ENCODE results near the gene SPSB1.

SPSB1 gene

DNA sequence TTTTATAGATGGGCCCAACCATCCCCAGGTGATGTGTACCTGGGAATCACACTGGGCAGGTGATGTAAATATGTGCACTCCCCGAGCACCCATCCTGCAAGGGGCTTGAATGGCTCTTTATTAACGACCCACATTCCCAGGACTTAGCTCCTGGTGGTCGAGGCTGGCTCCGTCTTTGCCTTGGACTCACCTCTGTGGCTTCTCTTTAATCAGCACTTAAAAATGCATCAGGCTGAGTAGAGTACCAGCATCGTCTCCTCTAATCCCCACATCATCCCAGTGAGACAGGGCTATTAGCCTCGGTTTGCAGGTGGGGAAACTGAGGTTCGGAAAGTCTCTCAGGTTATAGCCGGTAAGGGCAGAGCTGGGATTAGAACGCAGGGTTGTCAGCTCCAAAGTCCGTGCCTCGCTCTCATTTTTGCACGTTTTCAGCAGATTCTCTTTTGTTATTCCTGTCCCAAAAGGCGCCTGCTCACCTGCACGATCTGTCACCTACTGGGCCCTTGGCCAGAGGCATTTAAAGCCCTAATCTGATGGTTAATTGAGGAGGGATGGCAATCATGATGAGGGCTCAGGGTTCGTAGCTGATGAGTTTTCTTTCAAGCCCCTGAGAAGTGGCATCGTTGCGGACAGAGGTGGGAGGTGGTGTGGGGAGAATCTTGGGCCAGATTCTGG is 29.4 kb downstream of the SPSB1 start:
- DNase-seq (ENCODE audit: low read depth, low spot score), result no peak
- peaks cover 12% of the 10 kb centered on the region for H3K36me3 ChIP-seq (ENCODE audit: insufficient read depth, insufficient read length, low read length)
- H3K9me3 ChIP-seq (ENCODE audit: insufficient read depth, low read length), result no peaks in the 10 kb centered on the region
- TF ChIP-seq SUZ12 (IDR thresholded peaks at IDR 0.05; ENCODE audit: extremely low read depth, insufficient read depth, insufficient read length) (no peak), YY1 (IDR thresholded peaks at IDR 0.05; ENCODE audit: insufficient read depth, insufficient read length) (no peak), ZNF274 (IDR thresholded peaks at IDR 0.05; ENCODE audit: low read depth, low read length) (no peak)
- no peaks in the 10 kb centered on the region for H3K27me3 ChIP-seq (ENCODE audit: insufficient read depth, insufficient read length)
- H3K9ac ChIP-seq (ENCODE audit: insufficient read length, low read depth), result no peak overlapping the region
- H3K4me3 ChIP-seq (ENCODE audit: insufficient read length, low read depth), result no peak overlapping the region
- H3K4me1 ChIP-seq (ENCODE audit: insufficient read depth, insufficient read length), result peaks cover 9% of the 10 kb centered on the region

DNA sequence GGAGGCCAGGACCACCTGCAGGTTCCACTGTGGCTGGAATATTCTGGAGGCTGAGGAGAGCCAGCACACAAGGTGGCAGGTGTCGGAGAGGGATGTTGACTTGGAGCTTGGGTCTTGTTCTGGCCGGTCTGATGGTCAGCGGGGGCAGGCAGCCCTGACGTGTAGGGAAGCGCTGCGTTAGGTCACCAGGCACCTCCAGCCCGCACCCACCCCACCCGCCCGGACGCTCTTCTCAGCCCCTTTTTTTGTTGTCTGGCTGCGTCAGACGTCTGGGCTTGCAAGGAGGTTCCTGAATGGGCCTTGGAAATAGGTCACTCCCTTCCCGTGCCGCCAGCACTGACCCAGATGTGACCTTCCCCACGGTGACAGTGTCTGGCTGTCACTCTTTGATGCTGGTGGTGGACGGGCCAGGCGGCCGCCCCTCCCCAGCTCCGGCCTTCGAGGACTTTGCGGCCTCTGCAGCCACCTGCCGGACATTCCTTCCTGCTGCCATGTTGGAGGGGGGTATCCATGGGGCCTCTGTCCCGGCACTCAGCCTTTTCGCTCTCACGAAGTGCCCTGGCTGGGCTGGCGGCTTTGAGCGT is 30.1 kb downstream of the SPSB1 start:
- no peaks in the 10 kb centered on the region for H3K9me3 ChIP-seq (ENCODE audit: insufficient read depth, low read length)
- peaks cover 9% of the 10 kb centered on the region for H3K4me1 ChIP-seq (ENCODE audit: insufficient read depth, insufficient read length)
- H3K9ac ChIP-seq (ENCODE audit: insufficient read length, low read depth), result no peak overlapping the region
- H3K27me3 ChIP-seq (ENCODE audit: insufficient read depth, insufficient read length), result no peaks in the 10 kb centered on the region
- TF ChIP-seq ZNF274 (IDR thresholded peaks at IDR 0.05; ENCODE audit: low read depth, low read length) (no peak), YY1 (IDR thresholded peaks at IDR 0.05; ENCODE audit: insufficient read depth, insufficient read length) (no peak), SUZ12 (IDR thresholded peaks at IDR 0.05; ENCODE audit: extremely low read depth, insufficient read depth, insufficient read length) (no peak)
- no peak overlapping the region for H3K4me3 ChIP-seq (ENCODE audit: insufficient read length, low read depth)
- peaks cover 12% of the 10 kb centered on the region for H3K36me3 ChIP-seq (ENCODE audit: insufficient read depth, insufficient read length, low read length)
- no peak for DNase-seq (ENCODE audit: low read depth, low spot score)

DNA sequence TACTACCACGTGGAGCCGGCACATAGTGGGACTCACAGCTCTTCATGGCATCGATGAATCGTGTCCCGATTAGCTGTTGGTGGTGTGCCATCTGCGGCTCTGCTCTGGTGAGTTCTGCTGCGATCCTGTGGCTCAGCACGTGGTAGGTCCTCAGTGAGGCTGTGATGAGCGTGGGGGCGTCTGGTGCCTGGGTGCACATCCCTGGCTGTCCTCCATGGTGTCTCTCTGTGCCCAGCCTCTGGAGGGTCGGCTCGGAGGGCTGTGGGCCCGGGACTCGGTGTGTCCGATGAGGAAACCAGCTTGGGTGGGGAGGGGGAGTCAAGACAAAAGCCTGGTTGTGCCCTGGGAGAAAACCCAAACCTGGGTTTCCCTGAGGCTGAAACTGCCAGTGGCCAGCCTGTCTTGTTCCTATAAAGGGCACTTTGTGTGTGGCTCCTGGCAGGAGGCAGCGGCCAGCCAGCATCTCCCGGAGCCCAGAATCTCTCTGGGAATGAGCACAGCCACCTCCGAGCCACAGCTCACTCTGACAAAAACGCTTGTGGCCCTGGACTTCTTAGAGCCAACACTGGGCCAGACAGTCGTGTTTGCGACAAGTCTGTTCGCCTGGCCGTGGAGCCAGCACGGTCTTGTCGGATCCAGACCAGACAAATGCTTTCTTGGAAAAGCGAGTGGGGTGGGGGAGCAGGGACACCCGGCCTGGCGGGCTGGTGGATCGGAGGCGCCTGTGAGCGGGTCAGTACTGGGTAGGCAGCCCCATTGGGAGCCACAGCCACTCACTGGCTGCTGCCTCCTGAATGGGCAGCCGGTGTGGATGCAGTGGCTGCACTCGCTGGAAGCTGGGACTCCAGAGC is 31.8 kb downstream of the SPSB1 start:
- H3K36me3 ChIP-seq (ENCODE audit: insufficient read depth, insufficient read length, low read length), result peaks cover 9% of the 10 kb centered on the region
- no peak overlapping the region for H3K9ac ChIP-seq (ENCODE audit: insufficient read length, low read depth)
- TF ChIP-seq SUZ12 (IDR thresholded peaks at IDR 0.05; ENCODE audit: extremely low read depth, insufficient read depth, insufficient read length), result no peak
- TF ChIP-seq YY1 (IDR thresholded peaks at IDR 0.05; ENCODE audit: insufficient read depth, insufficient read length), result no peak
- no peak for TF ChIP-seq ZNF274 (IDR thresholded peaks at IDR 0.05; ENCODE audit: low read depth, low read length)
- DNase-seq (ENCODE audit: low read depth, low spot score), result no peak
- H3K27me3 ChIP-seq (ENCODE audit: insufficient read depth, insufficient read length), result no peaks in the 10 kb centered on the region
- H3K9me3 ChIP-seq (ENCODE audit: insufficient read depth, low read length), result no peaks in the 10 kb centered on the region
- H3K4me3 ChIP-seq (ENCODE audit: insufficient read length, low read depth), result no peak overlapping the region
- H3K4me1 ChIP-seq (ENCODE audit: insufficient read depth, insufficient read length), result peaks cover 9% of the 10 kb centered on the region

DNA sequence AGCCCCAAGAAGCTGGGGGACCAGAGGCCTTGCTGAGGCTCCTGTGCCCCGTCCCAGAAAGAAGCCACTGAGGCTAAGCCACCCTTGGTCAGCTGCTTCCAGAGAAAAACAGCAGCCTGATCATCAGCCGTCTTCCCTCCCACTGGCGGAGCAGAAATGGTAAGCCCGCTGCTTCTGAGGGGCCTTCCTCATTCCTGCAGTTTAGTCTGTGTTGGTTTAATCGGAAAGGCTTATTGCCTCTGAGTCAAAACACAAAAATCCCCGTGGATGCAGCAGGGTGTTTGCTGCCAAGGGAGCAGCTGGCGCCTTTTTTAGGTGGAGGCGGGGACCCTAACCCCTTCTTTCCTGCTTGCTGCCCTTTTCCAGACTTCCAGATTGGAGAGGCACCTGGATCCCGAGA is 33.9 kb downstream of the SPSB1 start:
- no peaks in the 10 kb centered on the region for H3K4me1 ChIP-seq (ENCODE audit: insufficient read depth, insufficient read length)
- H3K4me3 ChIP-seq (ENCODE audit: insufficient read length, low read depth), result no peak overlapping the region
- H3K9me3 ChIP-seq (ENCODE audit: insufficient read depth, low read length), result no peaks in the 10 kb centered on the region
- H3K9ac ChIP-seq (ENCODE audit: insufficient read length, low read depth), result no peak overlapping the region
- peaks cover 9% of the 10 kb centered on the region for H3K36me3 ChIP-seq (ENCODE audit: insufficient read depth, insufficient read length, low read length)
- no peak for DNase-seq (ENCODE audit: low read depth, low spot score)
- H3K27me3 ChIP-seq (ENCODE audit: insufficient read depth, insufficient read length), result no peaks in the 10 kb centered on the region
- TF ChIP-seq ZNF274 (IDR thresholded peaks at IDR 0.05; ENCODE audit: low read depth, low read length) (no peak), YY1 (IDR thresholded peaks at IDR 0.05; ENCODE audit: insufficient read depth, insufficient read length) (no peak), SUZ12 (IDR thresholded peaks at IDR 0.05; ENCODE audit: extremely low read depth, insufficient read depth, insufficient read length) (no peak)

DNA sequence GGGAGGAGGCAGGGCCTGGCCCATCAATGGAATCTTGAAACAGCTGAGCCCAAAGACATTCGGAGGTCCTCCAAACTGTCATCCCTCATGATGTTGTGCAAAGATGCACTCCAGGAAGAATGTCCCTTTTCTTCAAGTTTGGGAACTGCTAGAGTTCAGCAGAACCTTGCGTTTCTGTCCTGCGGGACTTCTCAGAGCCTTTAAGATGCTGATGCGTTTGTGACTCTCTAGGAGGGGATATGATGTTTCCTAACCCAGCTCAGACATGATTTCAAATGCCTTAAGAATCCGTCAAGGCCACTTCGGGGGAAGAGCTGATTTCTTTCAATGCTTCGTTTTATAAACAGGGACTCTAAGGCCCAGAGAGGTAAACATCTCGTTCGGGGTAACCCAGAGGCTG is 35.5 kb downstream of the SPSB1 start:
- DNase-seq (ENCODE audit: low read depth, low spot score), result no peak
- Histone ChIP-seq H3K36me3 (ENCODE audit: insufficient read depth, insufficient read length, low read length) (peaks cover 5% of the 10 kb centered on the region), H3K9ac (ENCODE audit: insufficient read length, low read depth) (no peak overlapping the region), H3K27me3 (ENCODE audit: insufficient read depth, insufficient read length) (no peaks in the 10 kb centered on the region), H3K4me3 (ENCODE audit: insufficient read length, low read depth) (no peak overlapping the region), H3K9me3 (ENCODE audit: insufficient read depth, low read length) (no peaks in the 10 kb centered on the region), H3K4me1 (ENCODE audit: insufficient read depth, insufficient read length) (peaks cover 2% of the 10 kb centered on the region)
- no peak for TF ChIP-seq YY1 (IDR thresholded peaks at IDR 0.05; ENCODE audit: insufficient read depth, insufficient read length)
- no peak for TF ChIP-seq ZNF274 (IDR thresholded peaks at IDR 0.05; ENCODE audit: low read depth, low read length)
- TF ChIP-seq SUZ12 (IDR thresholded peaks at IDR 0.05; ENCODE audit: extremely low read depth, insufficient read depth, insufficient read length), result no peak

DNA sequence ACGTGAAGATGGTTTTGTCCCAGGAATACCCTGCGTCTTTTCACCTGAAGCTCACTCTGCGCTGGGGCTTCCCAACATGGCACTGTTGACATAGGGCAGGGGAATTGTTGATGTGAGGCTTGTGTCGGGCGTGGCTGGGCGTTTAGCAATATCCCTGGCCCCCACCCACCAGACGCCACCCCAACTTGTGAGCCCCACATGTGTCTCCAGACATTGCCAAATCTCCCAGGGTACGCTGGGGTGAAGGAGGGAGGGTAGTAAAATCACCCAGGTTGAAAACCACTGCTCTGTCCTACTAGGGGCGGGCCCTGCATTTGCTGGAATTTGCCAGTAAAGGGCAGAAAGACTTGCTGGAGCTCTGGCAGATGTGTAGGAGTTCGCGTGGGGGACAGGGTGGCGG is 36.0 kb downstream of the SPSB1 start:
- no peak for DNase-seq (ENCODE audit: low read depth, low spot score)
- H3K4me1 ChIP-seq (ENCODE audit: insufficient read depth, insufficient read length), result peaks cover 2% of the 10 kb centered on the region
- H3K9ac ChIP-seq (ENCODE audit: insufficient read length, low read depth), result no peak overlapping the region
- TF ChIP-seq YY1 (IDR thresholded peaks at IDR 0.05; ENCODE audit: insufficient read depth, insufficient read length) (no peak), SUZ12 (IDR thresholded peaks at IDR 0.05; ENCODE audit: extremely low read depth, insufficient read depth, insufficient read length) (no peak), ZNF274 (IDR thresholded peaks at IDR 0.05; ENCODE audit: low read depth, low read length) (no peak)
- no peak overlapping the region for H3K4me3 ChIP-seq (ENCODE audit: insufficient read length, low read depth)
- no peaks in the 10 kb centered on the region for H3K9me3 ChIP-seq (ENCODE audit: insufficient read depth, low read length)
- H3K27me3 ChIP-seq (ENCODE audit: insufficient read depth, insufficient read length), result no peaks in the 10 kb centered on the region
- peaks cover 5% of the 10 kb centered on the region for H3K36me3 ChIP-seq (ENCODE audit: insufficient read depth, insufficient read length, low read length)

DNA sequence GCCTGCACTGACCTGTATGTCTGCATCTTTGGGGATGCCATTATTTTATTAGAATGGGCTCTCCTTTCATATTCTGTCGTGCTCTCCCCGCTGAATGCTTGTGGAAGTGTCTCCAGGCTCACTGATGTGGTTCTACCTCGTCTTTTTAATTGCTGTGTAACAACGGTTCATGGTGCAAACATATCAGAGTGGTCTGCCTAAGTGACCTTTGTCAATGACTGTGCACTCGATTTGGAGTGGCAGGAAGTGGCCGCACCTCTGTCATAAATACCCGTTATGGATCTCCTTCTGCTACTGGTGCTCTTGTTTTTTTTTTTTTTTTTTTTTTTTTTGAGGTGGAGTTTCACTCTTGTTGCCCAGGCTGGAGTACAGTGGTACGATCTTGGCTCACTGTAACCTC is 38.3 kb downstream of the SPSB1 start:
- Histone ChIP-seq H3K4me1 (ENCODE audit: insufficient read depth, insufficient read length) (peaks cover 2% of the 10 kb centered on the region), H3K9me3 (ENCODE audit: insufficient read depth, low read length) (no peaks in the 10 kb centered on the region), H3K9ac (ENCODE audit: insufficient read length, low read depth) (no peak overlapping the region), H3K27me3 (ENCODE audit: insufficient read depth, insufficient read length) (no peaks in the 10 kb centered on the region), H3K4me3 (ENCODE audit: insufficient read length, low read depth) (no peak overlapping the region), H3K36me3 (ENCODE audit: insufficient read depth, insufficient read length, low read length) (no peaks in the 10 kb centered on the region)
- TF ChIP-seq SUZ12 (IDR thresholded peaks at IDR 0.05; ENCODE audit: extremely low read depth, insufficient read depth, insufficient read length) (no peak), YY1 (IDR thresholded peaks at IDR 0.05; ENCODE audit: insufficient read depth, insufficient read length) (no peak), ZNF274 (IDR thresholded peaks at IDR 0.05; ENCODE audit: low read depth, low read length) (no peak)
- no peak for DNase-seq (ENCODE audit: low read depth, low spot score)

All from NT2/D1 (cell line).